OCI-M2 (cell line): ENCODE results near the gene ARSG.
"Not testable (repeated sequence)": the region's sequence is repeated elsewhere in the genome, so short reads cannot be mapped to it uniquely, and the experiment has no call there.

ENCODE experiments used
- DNase-seq: peaks from one replicate; lab custom pipeline; 2025; ENCODE audit not compliant: unreplicated experiment; lab: John Stamatoyannopoulos, UW

Gene ARSG

GRCh38 chr17:68276339-68276738, 15.0 kb upstream of the ARSG start:
- DNase-seq: not testable (repeated sequence)

- DNase-seq: no peak
Measured at GRCh38 chr17:68277807-68278206, 13.5 kb upstream of the ARSG start.

GRCh38 chr17:68281965-68282364, 9.3 kb upstream of the ARSG start:
- not testable (repeated sequence) for DNase-seq

- DNase-seq: no peak
Measured at GRCh38 chr17:68288375-68288774, 2.9 kb upstream of the ARSG start.

- DNase-seq: no peak
Measured at GRCh38 chr17:68288804-68289203, 2.5 kb upstream of the ARSG start.

GRCh38 chr17:68289473-68289872, 1.8 kb upstream of the ARSG start:
- DNase-seq: no peak

GRCh38 chr17:68289936-68290267, 1.4 kb upstream of the ARSG start:
- DNase-seq: no peak

GRCh38 chr17:68290268-68290954, 884 bp upstream of the ARSG start:
- DNase-seq: no peak

- peak; percentile 3 for DNase-seq
Measured at GRCh38 chr17:68291836-68292688, 767 bp downstream of the ARSG start.

- DNase-seq: no peak
Measured at GRCh38 chr17:68292689-68293040, 1.4 kb downstream of the ARSG start.

GRCh38 chr17:68293490-68294195, 2.3 kb downstream of the ARSG start:
- no peak for DNase-seq

- DNase-seq: no peak
Measured at GRCh38 chr17:68294196-68294555, 2.9 kb downstream of the ARSG start.

GRCh38 chr17:68294617-68295016, 3.3 kb downstream of the ARSG start:
- DNase-seq: no peak

GRCh38 chr17:68295086-68295485, 3.8 kb downstream of the ARSG start:
- DNase-seq: no peak

GRCh38 chr17:68296217-68297191, 5.2 kb downstream of the ARSG start:
- DNase-seq: no peak

- no peak for DNase-seq
Measured at GRCh38 chr17:68297195-68297594, 5.9 kb downstream of the ARSG start.

- DNase-seq: no peak
Measured at GRCh38 chr17:68298601-68299000, 7.3 kb downstream of the ARSG start.

GRCh38 chr17:68299817-68300216, 8.5 kb downstream of the ARSG start:
- no peak for DNase-seq

- DNase-seq: no peak
Measured at GRCh38 chr17:68301438-68301959, 10.2 kb downstream of the ARSG start.

- no peak for DNase-seq
Measured at GRCh38 chr17:68302066-68302564, 10.8 kb downstream of the ARSG start.
